ENCODE results near the gene SHISA9.

DNA sequence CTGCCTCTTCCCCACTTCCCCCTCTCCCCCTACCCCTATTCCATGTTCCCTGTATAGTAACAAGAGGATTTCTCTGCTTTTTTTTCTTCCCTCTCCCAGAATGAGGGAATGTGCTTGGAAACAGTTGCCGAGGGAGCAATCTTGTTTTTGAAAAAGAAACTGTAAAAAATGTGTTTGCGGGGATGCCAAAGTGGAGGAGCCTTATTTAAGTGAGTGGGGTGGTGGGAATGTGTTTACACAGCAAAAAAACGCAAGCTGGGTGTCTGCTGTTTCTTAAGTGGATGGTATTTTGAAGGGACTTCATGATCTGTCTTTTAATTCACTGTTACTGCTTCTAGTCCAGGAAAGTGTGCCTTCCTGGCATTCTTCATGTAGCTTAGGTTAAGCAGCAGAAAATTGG, 254.4 kb downstream of the SHISA9 start:
- TF ChIP-seq, protein P1, sequence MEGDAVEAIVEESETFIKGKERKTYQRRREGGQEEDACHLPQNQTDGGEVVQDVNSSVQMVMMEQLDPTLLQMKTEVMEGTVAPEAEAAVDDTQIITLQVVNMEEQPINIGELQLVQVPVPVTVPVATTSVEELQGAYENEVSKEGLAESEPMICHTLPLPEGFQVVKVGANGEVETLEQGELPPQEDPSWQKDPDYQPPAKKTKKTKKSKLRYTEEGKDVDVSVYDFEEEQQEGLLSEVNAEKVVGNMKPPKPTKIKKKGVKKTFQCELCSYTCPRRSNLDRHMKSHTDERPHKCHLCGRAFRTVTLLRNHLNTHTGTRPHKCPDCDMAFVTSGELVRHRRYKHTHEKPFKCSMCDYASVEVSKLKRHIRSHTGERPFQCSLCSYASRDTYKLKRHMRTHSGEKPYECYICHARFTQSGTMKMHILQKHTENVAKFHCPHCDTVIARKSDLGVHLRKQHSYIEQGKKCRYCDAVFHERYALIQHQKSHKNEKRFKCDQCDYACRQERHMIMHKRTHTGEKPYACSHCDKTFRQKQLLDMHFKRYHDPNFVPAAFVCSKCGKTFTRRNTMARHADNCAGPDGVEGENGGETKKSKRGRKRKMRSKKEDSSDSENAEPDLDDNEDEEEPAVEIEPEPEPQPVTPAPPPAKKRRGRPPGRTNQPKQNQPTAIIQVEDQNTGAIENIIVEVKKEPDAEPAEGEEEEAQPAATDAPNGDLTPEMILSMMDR (IDR thresholded peaks at IDR 0.05): no peak
- no peak for TF ChIP-seq POLR2AphosphoS5 (IDR thresholded peaks at IDR 0.05)

Measured in breast epithelium (tissue), 3 donors.